ENCODE measurements around the gene RER1.

The RER1 gene

GRCh38 chr1:2446861-2447260 lies 55.2 kb downstream of the RER1 start:
- no peaks in the 10 kb centered on the region for H3K9me3 ChIP-seq (ENCODE audit: low read length)
- H3K36me3 ChIP-seq (ENCODE audit: insufficient read depth, low read length) = no peaks in the 10 kb centered on the region
- no peaks in the 10 kb centered on the region for H3K4me1 ChIP-seq (ENCODE audit: insufficient read depth, low read length)
- H3K27ac ChIP-seq (ENCODE audit: low read depth, low read length) = no peak overlapping the region
- H3K9ac ChIP-seq (ENCODE audit: low read length) = no peak overlapping the region
- no peak overlapping the region for H3K4me3 ChIP-seq (ENCODE audit: low read depth in 1 of 2, low read length in 2 of 2)
- peaks cover 4 to 52% of the 10 kb centered on the region in 2 donors for H3K27me3 ChIP-seq (ENCODE audit: control insufficient read depth in 1 of 2, insufficient read depth in 2 of 2, low read length in 2 of 2)

GRCh38 chr1:2447276-2448097 lies 55.8 kb downstream of the RER1 start:
- Histone ChIP-seq H3K9me3 (ENCODE audit: low read length) (no peaks in the 10 kb centered on the region), H3K27me3 (ENCODE audit: control insufficient read depth in 1 of 2, insufficient read depth in 2 of 2, low read length in 2 of 2) (peaks cover 4 to 50% of the 10 kb centered on the region in 2 donors)

GRCh38 chr1:2448098-2448445 lies 56.4 kb downstream of the RER1 start:
- H3K27ac ChIP-seq (ENCODE audit: low read depth, low read length) = no peak overlapping the region
- no peak overlapping the region for H3K4me3 ChIP-seq (ENCODE audit: low read depth in 1 of 2, low read length in 2 of 2)

More at GRCh38 chr1:2447276-2448097, 55.8 kb downstream of the RER1 start:
- H3K36me3 ChIP-seq (ENCODE audit: insufficient read depth, low read length) = no peaks in the 10 kb centered on the region
- no peak overlapping the region for H3K9ac ChIP-seq (ENCODE audit: low read length)
- H3K4me1 ChIP-seq (ENCODE audit: insufficient read depth, low read length) = no peaks in the 10 kb centered on the region
- no peak overlapping the region for H3K4me3 ChIP-seq (ENCODE audit: low read depth in 1 of 2, low read length in 2 of 2)
- H3K27ac ChIP-seq (ENCODE audit: low read depth, low read length) = no peak overlapping the region

GRCh38 chr1:2449636-2450454 lies 58.2 kb downstream of the RER1 start:
- H3K27ac ChIP-seq (ENCODE audit: low read depth, low read length) = no peak overlapping the region
- H3K4me1 ChIP-seq (ENCODE audit: insufficient read depth, low read length) = no peaks in the 10 kb centered on the region
- no peaks in the 10 kb centered on the region for H3K36me3 ChIP-seq (ENCODE audit: insufficient read depth, low read length)
- peaks cover 0 to 59% of the 10 kb centered on the region in 2 donors for H3K27me3 ChIP-seq (ENCODE audit: control insufficient read depth in 1 of 2, insufficient read depth in 2 of 2, low read length in 2 of 2)
- H3K9me3 ChIP-seq (ENCODE audit: low read length) = no peaks in the 10 kb centered on the region
- no peak overlapping the region for H3K4me3 ChIP-seq (ENCODE audit: low read depth in 1 of 2, low read length in 2 of 2)
- H3K9ac ChIP-seq (ENCODE audit: low read length) = no peak overlapping the region

More at GRCh38 chr1:2448098-2448445, 56.4 kb downstream of the RER1 start:
- H3K27me3 ChIP-seq (ENCODE audit: control insufficient read depth in 1 of 2, insufficient read depth in 2 of 2, low read length in 2 of 2) = peaks cover under 1 to 50% of the 10 kb centered on the region in 2 donors
- H3K36me3 ChIP-seq (ENCODE audit: insufficient read depth, low read length) = no peaks in the 10 kb centered on the region
- no peaks in the 10 kb centered on the region for H3K4me1 ChIP-seq (ENCODE audit: insufficient read depth, low read length)
- H3K9me3 ChIP-seq (ENCODE audit: low read length) = no peaks in the 10 kb centered on the region
- no peak overlapping the region for H3K9ac ChIP-seq (ENCODE audit: low read length)

- Histone ChIP-seq H3K27me3 (ENCODE audit: control insufficient read depth in 1 of 2, insufficient read depth in 2 of 2, low read length in 2 of 2) (peaks cover 0 to 57% of the 10 kb centered on the region in 2 donors), H3K4me3 (ENCODE audit: low read depth in 1 of 2, low read length in 2 of 2) (no peak overlapping the region), H3K9me3 (ENCODE audit: low read length) (no peaks in the 10 kb centered on the region), H3K27ac (ENCODE audit: low read depth, low read length) (no peak overlapping the region), H3K36me3 (ENCODE audit: insufficient read depth, low read length) (no peaks in the 10 kb centered on the region), H3K4me1 (ENCODE audit: insufficient read depth, low read length) (no peaks in the 10 kb centered on the region), H3K9ac (ENCODE audit: low read length) (no peak overlapping the region)
These were observed 60.1 kb downstream of the RER1 start for GRCh38 chr1:2451741-2452140.

DNA sequence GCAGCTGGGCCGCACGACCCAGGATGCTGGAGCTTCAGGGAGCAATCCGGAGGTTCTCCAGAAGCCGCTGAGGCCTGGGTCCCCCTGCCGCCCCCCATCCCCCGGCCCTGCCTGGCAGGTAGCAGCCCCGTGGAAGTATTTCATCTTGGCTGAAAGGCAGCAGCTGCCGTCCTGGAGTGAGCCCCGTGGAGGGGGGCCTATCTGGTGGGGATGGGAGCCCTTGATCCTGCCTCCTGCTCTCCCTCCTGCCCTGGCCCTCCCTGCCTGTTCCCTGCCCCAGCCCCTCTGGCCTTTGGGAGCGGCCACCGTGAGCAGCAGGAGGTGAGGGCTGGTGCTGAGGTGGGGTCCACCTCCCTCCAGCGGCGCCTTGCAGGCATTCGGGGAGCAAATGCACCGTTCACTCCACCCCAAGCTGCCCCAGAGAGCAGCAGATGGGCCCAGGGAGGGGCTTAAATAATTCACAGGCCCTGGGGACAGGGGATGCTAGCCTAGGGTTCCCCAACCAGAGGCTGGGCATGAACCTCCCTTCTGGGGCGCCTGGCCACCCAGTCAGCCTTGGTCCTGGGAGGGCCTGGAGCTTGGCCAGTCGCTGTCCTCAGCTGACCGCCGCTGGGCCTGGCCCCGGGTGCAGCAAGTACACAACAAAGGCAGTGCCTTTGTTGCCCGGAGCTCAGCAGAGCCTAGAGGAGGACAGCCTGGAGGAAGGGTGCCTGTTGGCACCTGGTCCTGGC lies 60.7 kb downstream of the RER1 start:
- Histone ChIP-seq H3K9ac (ENCODE audit: low read length) (no peak overlapping the region), H3K27me3 (ENCODE audit: control insufficient read depth in 1 of 2, insufficient read depth in 2 of 2, low read length in 2 of 2) (peaks cover 0 to 57% of the 10 kb centered on the region in 2 donors), H3K4me3 (ENCODE audit: low read depth in 1 of 2, low read length in 2 of 2) (no peak overlapping the region)

DNA sequence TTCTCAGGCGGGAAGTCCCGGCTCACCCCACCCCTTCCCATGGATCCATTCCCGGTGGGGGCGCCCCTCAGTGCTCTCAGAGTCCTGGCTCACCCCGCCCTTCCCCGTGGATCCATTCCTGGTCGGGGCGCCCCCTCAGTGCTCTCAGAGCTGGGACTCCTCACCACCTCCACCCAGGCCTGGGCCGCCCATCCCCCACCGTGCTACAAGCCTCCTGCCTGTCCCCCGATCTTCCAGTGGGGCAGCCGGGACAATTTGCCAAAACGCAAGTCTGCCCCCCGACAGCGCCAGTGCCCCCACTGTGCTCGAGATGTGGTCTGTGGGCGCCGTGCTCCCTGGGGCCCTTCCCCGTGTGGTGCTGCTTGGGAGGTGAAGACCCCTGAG lies 61.3 kb downstream of the RER1 start:
- Histone ChIP-seq H3K27me3 (ENCODE audit: control insufficient read depth in 1 of 2, insufficient read depth in 2 of 2, low read length in 2 of 2) (peaks cover 0 to 58% of the 10 kb centered on the region in 2 donors), H3K9ac (ENCODE audit: low read length) (no peak overlapping the region), H3K4me3 (ENCODE audit: low read depth in 1 of 2, low read length in 2 of 2) (no peak overlapping the region), H3K36me3 (ENCODE audit: insufficient read depth, low read length) (no peaks in the 10 kb centered on the region), H3K4me1 (ENCODE audit: insufficient read depth, low read length) (no peaks in the 10 kb centered on the region), H3K27ac (ENCODE audit: low read depth, low read length) (no peak overlapping the region), H3K9me3 (ENCODE audit: low read length) (no peaks in the 10 kb centered on the region)

More for the DNA sequence above, 60.7 kb downstream of the RER1 start:
- no peaks in the 10 kb centered on the region for H3K9me3 ChIP-seq (ENCODE audit: low read length)
- no peak overlapping the region for H3K27ac ChIP-seq (ENCODE audit: low read depth, low read length)
- no peaks in the 10 kb centered on the region for H3K4me1 ChIP-seq (ENCODE audit: insufficient read depth, low read length)
- H3K36me3 ChIP-seq (ENCODE audit: insufficient read depth, low read length) = no peaks in the 10 kb centered on the region

DNA sequence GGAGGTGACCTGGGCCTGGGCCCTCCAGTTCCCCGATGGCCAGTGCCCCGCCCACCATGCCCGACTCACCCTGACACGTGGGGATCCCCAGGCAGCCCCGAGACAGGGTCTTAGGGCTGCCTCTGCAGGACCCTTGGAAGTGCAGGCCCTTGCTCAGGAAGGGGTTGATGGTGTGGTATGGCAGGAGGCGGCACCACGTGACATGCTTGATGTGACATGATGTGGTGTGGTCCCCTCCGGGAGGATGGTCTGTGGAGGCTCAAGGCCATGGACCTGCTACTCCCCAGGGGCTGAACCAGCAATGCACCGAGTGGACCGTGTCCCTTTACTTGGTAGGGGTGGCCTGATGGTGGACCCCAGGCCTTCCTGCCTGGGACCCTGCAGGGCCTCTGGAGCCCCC lies 62.6 kb downstream of the RER1 start:
- Histone ChIP-seq H3K27me3 (ENCODE audit: control insufficient read depth in 1 of 2, insufficient read depth in 2 of 2, low read length in 2 of 2) (peaks cover 0 to 58% of the 10 kb centered on the region in 2 donors), H3K4me3 (ENCODE audit: low read depth in 1 of 2, low read length in 2 of 2) (no peak overlapping the region), H3K27ac (ENCODE audit: low read depth, low read length) (no peak overlapping the region), H3K9me3 (ENCODE audit: low read length) (no peaks in the 10 kb centered on the region), H3K4me1 (ENCODE audit: insufficient read depth, low read length) (no peaks in the 10 kb centered on the region), H3K9ac (ENCODE audit: low read length) (no peak overlapping the region), H3K36me3 (ENCODE audit: insufficient read depth, low read length) (no peaks in the 10 kb centered on the region)
